ENCODE results near the gene NPDC1.

NPDC1 gene

DNA sequence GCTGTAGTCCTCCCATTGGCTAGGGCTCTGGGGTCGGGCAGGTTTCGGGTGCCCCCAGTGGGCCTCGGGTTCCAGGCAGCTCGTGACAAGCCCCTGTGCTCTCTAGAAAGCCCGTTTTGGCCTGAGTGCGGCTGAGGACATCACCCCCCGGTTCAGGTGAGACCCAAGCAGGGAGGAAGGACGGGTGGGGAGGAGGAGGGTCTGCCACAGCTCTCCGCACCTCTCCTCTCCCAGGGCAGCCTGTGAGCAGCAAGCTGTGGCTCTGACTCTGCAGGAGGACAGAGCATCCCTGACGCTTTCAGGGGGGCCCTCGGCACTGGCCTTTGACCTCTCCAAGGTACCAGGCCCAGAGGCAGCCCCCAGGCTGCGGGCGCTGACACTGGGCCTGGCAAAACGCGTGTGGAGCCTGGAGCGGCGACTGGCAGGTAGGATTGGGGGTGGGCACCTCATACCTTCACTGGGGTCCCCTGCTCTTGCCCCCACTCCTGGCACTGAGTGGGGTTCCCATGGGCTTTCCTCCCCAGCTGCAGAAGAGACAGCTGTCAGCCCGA, 53.1 kb downstream of the NPDC1 start:
- no peak for DNase-seq (ENCODE audit: low read depth)

DNA sequence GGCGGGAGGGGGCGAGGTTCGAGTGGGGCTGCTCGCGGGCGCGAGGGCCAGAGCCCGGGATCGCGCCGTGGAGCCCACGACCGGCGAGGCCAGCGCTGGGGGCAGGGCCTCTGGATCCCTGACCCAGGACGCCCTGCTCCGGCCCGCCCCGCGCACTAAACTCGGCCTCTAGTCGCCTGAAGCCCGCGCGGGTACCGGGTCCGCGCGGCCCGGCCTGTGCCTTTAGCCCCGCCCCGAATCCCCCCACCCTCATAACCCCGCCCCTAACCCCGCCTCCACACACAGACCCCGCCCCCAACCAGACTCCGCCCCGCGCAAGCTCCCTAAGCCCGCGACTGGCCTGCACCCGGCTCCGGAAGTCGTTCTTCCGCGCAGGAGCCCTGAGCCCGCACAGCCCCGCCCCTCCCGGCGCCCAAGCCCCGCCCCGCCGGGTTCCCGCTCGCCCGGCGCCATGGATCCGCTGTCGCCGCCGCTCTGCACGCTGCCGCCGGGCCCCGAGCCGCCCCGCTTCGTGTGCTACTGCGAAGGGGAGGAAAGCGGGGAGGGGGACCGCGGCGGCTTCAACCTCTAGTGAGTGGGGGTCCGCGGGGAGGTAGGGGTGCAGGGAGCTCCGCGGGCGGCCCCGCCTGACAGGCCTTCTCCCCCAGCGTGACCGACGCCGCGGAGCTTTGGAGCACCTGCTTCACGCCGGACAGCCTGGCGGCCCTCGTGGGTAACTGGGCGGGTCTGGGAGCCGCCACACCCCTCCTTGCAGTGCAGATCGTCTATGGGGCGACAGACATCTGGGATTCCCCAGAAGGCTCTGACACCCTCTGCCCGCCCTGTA, 53.8 kb downstream of the NPDC1 start, which contains the start of gene PAXX:
Gene PAXX (plus strand): TSS at position 430 of the 826 bp plus-strand sequence. CDS start 22 bp downstream, at position 452.
- peak; percentile 86 for DNase-seq (ENCODE audit: low read depth)

DNA sequence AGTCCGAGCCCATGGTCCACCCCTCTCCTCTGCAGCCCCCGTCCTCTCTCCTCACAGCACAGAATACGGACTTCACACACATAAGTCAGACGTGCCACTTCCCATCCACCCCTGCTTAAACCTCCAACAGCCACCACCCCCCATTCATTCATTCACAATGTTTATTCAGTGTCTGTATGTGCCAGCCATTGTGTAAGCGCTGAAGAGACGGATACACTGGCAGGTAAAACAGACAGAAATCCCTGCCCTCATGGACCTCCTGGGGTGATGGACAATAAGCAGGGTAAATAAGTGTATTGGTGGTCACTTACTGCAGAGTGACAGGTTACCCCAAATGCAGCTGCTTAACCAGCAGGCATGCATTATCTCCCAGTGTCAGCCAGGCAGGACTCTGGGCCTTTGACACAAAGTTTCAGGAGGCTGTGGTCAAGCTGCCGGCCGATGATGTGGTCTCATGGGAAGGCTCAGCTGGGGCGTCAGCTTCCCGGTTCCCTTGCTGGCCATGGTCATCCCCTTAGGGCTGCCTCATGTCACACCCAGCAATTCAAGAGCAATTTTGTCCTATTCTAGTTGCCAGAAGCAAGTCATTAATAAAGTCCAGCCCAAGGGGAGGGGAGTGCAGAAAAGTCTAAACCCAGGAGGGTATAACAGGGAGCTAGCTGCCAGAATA, 55.6 kb downstream of the NPDC1 start:
- DNase-seq (ENCODE audit: low read depth) = no peak

All from stimulated activated CD8-positive, alpha-beta memory T cell treated with anti-CD3 and anti-CD28 coated beads, Interleukin-12 subunit alpha, Interleukin-12 subunit beta, amount 100 ng/mL, for 4 hours (primary cell).